H1 (cell line): ENCODE results near the gene PPFIA2. TPM values are rescaled to one million over a fixed set of nuclear protein-coding genes. Genes with fewer than 3 reads are reported as not detected.

Experiments
- CTCF ChIA-PET: fragments of 300-600 bp; sonication (Branson Sonifier 250); formaldehyde crosslinking; loops from one replicate; lab custom pipeline; 2021; ENCODE audit not compliant: partially characterized antibody; lab: Charles Lee
- POLR2A ChIA-PET: fragments of 300-600 bp; sonication (Branson Sonifier 250); formaldehyde crosslinking; loops from one replicate; lab custom pipeline; 2021; ENCODE audit warnings: inconsistent platforms; ENCODE audit not compliant: partially characterized antibody; lab: Charles Lee
- DNase-seq, 2 experiments: peaks; one replicate each; pipeline versions ENCODE4 v3.0.0 to v3.0.0-alpha.2; 2010 to 2022; ENCODE audit warnings: low spot score in 2 of 2, low read depth in 1 of 2, mixed read lengths in 1 of 2
- FAIRE-seq: peaks from 2 replicates; lab custom pipeline; 2011; peaks lifted over from hg19 to GRCh38; lab: Jason Lieb, UNC
- H2AFZ ChIP-seq: 2 replicates; pipeline ENCODE4 v1.8.1; 2012; ENCODE audit warnings: low read length, inconsistent platforms
- H2AK5ac ChIP-seq: 2 replicates; pipeline ENCODE4 v1.6.1; 2013; ENCODE audit warnings: low read depth, low read length
- H2BK120ac ChIP-seq: replicated peaks from 2 replicates; pipeline ENCODE3; 2013; ENCODE audit warnings: low read depth, low read length, inconsistent platforms
- H2BK12ac ChIP-seq: 2 replicates; pipeline ENCODE4 v1.6.1; 2013; ENCODE audit warnings: low read depth, low read length
- H2BK15ac ChIP-seq: 2 replicates; pipeline ENCODE4 v1.6.1; 2013; ENCODE audit warnings: low read length
- H2BK20ac ChIP-seq: 2 replicates; pipeline ENCODE4 v1.6.1; 2013; ENCODE audit warnings: low read length
- H2BK5ac ChIP-seq: 2 replicates; pipeline ENCODE4 v1.6.1; 2013; ENCODE audit warnings: low read depth, low read length
- H3K14ac ChIP-seq: 2 replicates; pipeline ENCODE4 v1.6.1; 2013; ENCODE audit warnings: inconsistent platforms; ENCODE audit not compliant: insufficient read length
- H3K18ac ChIP-seq: 2 replicates; pipeline ENCODE4 v1.6.1; 2013; ENCODE audit warnings: low read length; ENCODE audit errors: extremely low read depth
- H3K23ac ChIP-seq: 2 replicates; pipeline ENCODE4 v1.6.1; 2013; ENCODE audit warnings: inconsistent platforms; ENCODE audit not compliant: insufficient read length
- H3K23me2 ChIP-seq: 2 replicates; pipeline ENCODE4 v1.6.1; 2013; ENCODE audit warnings: low read depth, low read length
- H3K27ac ChIP-seq: 2 replicates; pipeline ENCODE4 v1.6.1; 2011; ENCODE audit warnings: low read depth, low read length, inconsistent platforms
- H3K27me3 ChIP-seq, 4 experiments: replicated peaks in 1 of 4; 1 replicate in 1 of 4; 2 replicates in 3 of 4; pipeline versions ENCODE4 v1.6.1 to v1.8.1; 2011 to 2013; ENCODE audit warnings: low read length in 3 of 4, mild to moderate bottlenecking in 3 of 4, inconsistent platforms in 2 of 4, mixed read lengths in 2 of 4, moderate library complexity in 1 of 4; ENCODE audit not compliant: control insufficient read depth in 3 of 4, insufficient read depth in 3 of 4; ENCODE audit errors: extremely low read depth in 1 of 4
- H3K36me3 ChIP-seq, 4 experiments: 2 replicates each; pipeline versions ENCODE4 v1.6.1 to v1.8.1; 2011 to 2013; ENCODE audit warnings: mild to moderate bottlenecking in 4 of 4, low read length in 3 of 4, moderate library complexity in 2 of 4, control low read depth in 1 of 4, inconsistent platforms in 1 of 4; ENCODE audit not compliant: insufficient read depth in 4 of 4, control insufficient read depth in 2 of 4
- H3K4ac ChIP-seq: replicated peaks from 2 replicates; pipeline ENCODE3; 2013; ENCODE audit warnings: low read length, low read depth, mixed read lengths, inconsistent platforms; ENCODE audit not compliant: insufficient read length
- H3K4me1 ChIP-seq, 4 experiments: replicated peaks in 1 of 4; 1 replicate in 1 of 4; 2 replicates in 3 of 4; pipeline versions ENCODE4 v1.6.1 to v1.8.1; 2011 to 2013; ENCODE audit warnings: low read length in 3 of 4, inconsistent platforms in 2 of 4, mixed read lengths in 1 of 4; ENCODE audit not compliant: insufficient read depth in 4 of 4, control insufficient read depth in 3 of 4
- H3K4me2 ChIP-seq, 2 experiments: 2 replicates each; pipeline versions ENCODE4 v1.6.1 to v1.8.1; 2011 to 2013; ENCODE audit warnings: low read depth in 2 of 2, low read length in 2 of 2, control low read depth in 1 of 2, inconsistent platforms in 1 of 2, mild to moderate bottlenecking in 1 of 2; ENCODE audit not compliant: insufficient read depth in 1 of 2
- H3K4me3 ChIP-seq, 4 experiments: fragments of 200-600, 300-600 bp in 1 of 4; sonication (generic), shearing (Covaris generic), sonication (Bioruptor Twin) in 1 of 4; 2 replicates each; pipeline versions ENCODE4 v1.5.1 to v1.8.1; 2011 to 2016; ENCODE audit warnings: low read length in 4 of 4, low read depth in 3 of 4, control low read depth in 2 of 4, inconsistent platforms in 2 of 4, mild to moderate bottlenecking in 2 of 4, mixed read lengths in 1 of 4, moderate library complexity in 1 of 4; ENCODE audit not compliant: insufficient read depth in 2 of 4; ENCODE audit errors: extremely low read depth in 1 of 4
- H3K56ac ChIP-seq: replicated peaks from 2 replicates; pipeline ENCODE3; 2013; ENCODE audit warnings: low read depth, mild to moderate bottlenecking, mixed read lengths, low read length, inconsistent platforms; ENCODE audit not compliant: insufficient read length
- H3K79me1 ChIP-seq: 2 replicates; pipeline ENCODE4 v1.6.1; 2013; ENCODE audit warnings: low read depth, low read length, control low read depth
- H3K79me2 ChIP-seq, 2 experiments: 2 replicates each; pipeline versions ENCODE4 v1.6.1 to v1.8.1; 2012 to 2013; ENCODE audit warnings: low read length in 2 of 2, mild to moderate bottlenecking in 2 of 2, inconsistent platforms in 1 of 2; ENCODE audit not compliant: insufficient read depth in 2 of 2, control insufficient read depth in 1 of 2
- H3K9ac ChIP-seq, 4 experiments: replicated peaks in 1 of 4; 1 replicate in 1 of 4; 2 replicates in 3 of 4; pipeline versions ENCODE4 v1.6.1 to v1.8.1; 2011 to 2013; ENCODE audit warnings: low read depth in 3 of 4, low read length in 3 of 4, control low read depth in 2 of 4, mild to moderate bottlenecking in 2 of 4, moderate library complexity in 2 of 4, inconsistent platforms in 1 of 4; ENCODE audit errors: extremely low read depth in 1 of 4
- H3K9me3 ChIP-seq, 2 experiments: 2 replicates each; pipeline versions ENCODE4 v1.6.1 to v1.8.1; 2012 to 2013; ENCODE audit warnings: mild to moderate bottlenecking in 2 of 2, moderate library complexity in 2 of 2, control low read depth in 1 of 2, inconsistent platforms in 1 of 2, low read depth in 1 of 2, low read length in 1 of 2, mixed read lengths in 1 of 2; ENCODE audit not compliant: insufficient read depth in 2 of 2
- H4K20me1 ChIP-seq, 2 experiments: replicated peaks in 1 of 2; 2 replicates each; pipeline versions ENCODE3 to v1.8.1; 2011 to 2013; ENCODE audit warnings: inconsistent platforms in 2 of 2, low read length in 2 of 2, mild to moderate bottlenecking in 1 of 2; ENCODE audit not compliant: insufficient read depth in 2 of 2, control insufficient read depth in 1 of 2
- H4K5ac ChIP-seq: 2 replicates; pipeline ENCODE4 v1.6.1; 2013; ENCODE audit warnings: low read length, low read depth, mixed read lengths, inconsistent platforms; ENCODE audit not compliant: insufficient read length
- H4K8ac ChIP-seq: 2 replicates; pipeline ENCODE4 v1.8.0; 2013; ENCODE audit warnings: mild to moderate bottlenecking, moderate library complexity, low read length, inconsistent platforms; ENCODE audit not compliant: insufficient read depth; ENCODE audit errors: extremely low read depth
- H4K91ac ChIP-seq: replicated peaks from 2 replicates; pipeline ENCODE3; 2013; ENCODE audit warnings: low read length, mixed read lengths, inconsistent platforms; ENCODE audit not compliant: insufficient read length
- BRCA1 ChIP-seq: IDR thresholded peaks from 2 replicates; pipeline ENCODE4 v1.6.1; 2012; ENCODE audit warnings: low read depth, low read length, improper control_type of control experiment
- CHD1 ChIP-seq: IDR thresholded peaks from 2 replicates; pipeline ENCODE4 v1.6.1; 2012; ENCODE audit warnings: low read depth, low read length, improper control_type of control experiment
- GTF2F1 ChIP-seq: IDR thresholded peaks from 2 replicates; pipeline ENCODE4 v1.6.1; 2012; ENCODE audit warnings: low read depth, low read length, improper control_type of control experiment, borderline replicate concordance
- POU5F1 ChIP-seq: IDR thresholded peaks from 2 replicates; pipeline ENCODE4 v1.6.1; 2011; ENCODE audit warnings: low read depth, mild to moderate bottlenecking, low read length, moderate library complexity
- RBBP5 ChIP-seq: IDR thresholded peaks from 2 replicates; pipeline ENCODE4 v1.7.1; 2012; ENCODE audit warnings: low read depth, mild to moderate bottlenecking, inconsistent platforms, low read length, moderate library complexity, borderline replicate concordance
- SRF ChIP-seq: IDR thresholded peaks from 2 replicates; pipeline ENCODE4 v1.6.1; 2011; ENCODE audit warnings: mild to moderate bottlenecking, low read depth, low read length, moderate library complexity
- TCF12 ChIP-seq: IDR thresholded peaks from 2 replicates; pipeline ENCODE4 v1.6.1; 2011; ENCODE audit warnings: low read depth, mild to moderate bottlenecking, low read length
- WGBS, 2 experiments: shearing (Covaris generic) in 1 of 2; methylation state at CpG; one replicate each; pipeline versions ENCODE4 v1.1.6 to v1.1.7; 2013 to 2015; ENCODE audit warnings: low lambda C conversion rate in 2 of 2, mixed read lengths in 2 of 2, inconsistent platforms in 1 of 2, low coverage in 1 of 2, missing lambda C conversion rate in 1 of 2; ENCODE audit not compliant: insufficient replicate concordance in 2 of 2, insufficient coverage in 1 of 2, insufficient read length in 1 of 2; ENCODE audit errors: extremely low coverage in 1 of 2, missing lambda C conversion rate in 1 of 2; 5-methylcytosine and 5-hydroxymethylcytosine counted together
- polyA plus RNA-seq, 7 experiments: library from polyadenylated mRNA; depleted of rRNA in 3 of 7; stranded (reverse) in 5 of 7; unstranded in 2 of 7; fragments of >200 nt in 5 of 7; fragments of 200-250 nt in 2 of 7; gene quantifications; 1 replicate in 5 of 7; 2 replicates in 1 of 7; 4 replicates in 1 of 7; pipeline versions ENCODE4 v1.2.1 to v1.2.3, GENCODE V29; 2011 to 2013; ENCODE audit warnings: missing spikeins in 2 of 7, mixed read lengths in 2 of 7
- total RNA-seq: library from RNA; stranded (reverse); fragmentation: NEBNext Ultra II Directional; extraction: Animal tissue kit (Norgen Biotek cat#: 25700); gene quantifications from 2 replicates; pipeline ENCODE4 v1.2.1, GENCODE V29; 2021
- TF ChIP-seq, protein P1 (sequence below): IDR thresholded peaks from 2 replicates; pipeline ENCODE4 v1.6.1; 2012; ENCODE audit warnings: inconsistent platforms
- TF ChIP-seq, protein P2 (sequence below), 3 experiments: IDR thresholded peaks; 1 replicate in 2 of 3; 2 replicates in 1 of 3; pipeline versions ENCODE4 v1.5.1 to v1.6.1; 2011; ENCODE audit warnings: low read length in 3 of 3, mild to moderate bottlenecking in 3 of 3, inconsistent platforms in 2 of 3, low read depth in 1 of 3, moderate library complexity in 1 of 3; ENCODE audit not compliant: insufficient read depth in 1 of 3; ENCODE audit errors: control extremely low read depth in 1 of 3
- TF ChIP-seq, protein P3 (sequence below): IDR thresholded peaks from 2 replicates; pipeline ENCODE4 v1.6.1; 2012; ENCODE audit warnings: low read length, inconsistent platforms

The PPFIA2 gene
- total and polyA plus RNA-seq, 2 of the 8 experiments (the other 6 are each of a cell fraction or from before 2014, with no cell fraction given) = 1.2 to 1.8 TPM

DNA sequence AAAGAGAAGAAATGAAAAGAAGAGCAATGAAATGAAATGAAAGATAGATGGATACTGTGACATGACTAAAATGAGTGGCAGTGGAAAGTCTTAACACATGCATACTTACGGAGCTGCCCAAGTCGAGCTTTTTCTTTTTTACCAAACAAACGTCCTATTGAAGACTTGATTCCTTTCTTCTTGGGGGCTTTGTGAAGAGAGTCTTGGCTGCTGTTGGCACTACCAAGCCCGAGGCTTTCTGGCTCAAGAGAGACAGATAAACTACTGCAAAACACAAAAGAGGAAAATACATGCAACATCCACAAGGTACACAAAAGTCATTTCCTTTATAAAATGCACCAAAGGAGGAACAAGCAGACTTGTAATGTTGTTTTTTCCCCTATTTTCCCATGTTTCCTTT lies 420.1 kb downstream of the PPFIA2 start:
- POLR2A ChIA-PET = no interaction called here
- no peaks in the 10 kb centered on the region for H4K20me1 ChIP-seq
- H2BK15ac ChIP-seq = no peak overlapping the region
- H3K9me3 ChIP-seq = no peaks in the 10 kb centered on the region
- H3K23me2 ChIP-seq = no peaks in the 10 kb centered on the region
- H2AK5ac ChIP-seq = no peak overlapping the region
- no peak for FAIRE-seq
- H2BK120ac ChIP-seq = no peak overlapping the region
- WGBS, 2 experiments = 80% methylated on average over 4 of the region's 4 CpGs; no CpG with 5 or more reads in 1 of the 2 experiments
- no peak overlapping the region for H2BK20ac ChIP-seq
- DNase-seq = no peak
- no peak overlapping the region for H2AFZ ChIP-seq
- no peak overlapping the region for H2BK12ac ChIP-seq
- H4K5ac ChIP-seq = no peak overlapping the region
- H3K4ac ChIP-seq = no peak overlapping the region
- no peaks in the 10 kb centered on the region for H3K4me1 ChIP-seq
- H2BK5ac ChIP-seq = no peak overlapping the region
- H3K79me2 ChIP-seq = no peaks in the 10 kb centered on the region
- no peak overlapping the region for H3K14ac ChIP-seq
- no peaks in the 10 kb centered on the region for H3K27me3 ChIP-seq
- no peak overlapping the region for H3K9ac ChIP-seq
- no peaks in the 10 kb centered on the region for H3K79me1 ChIP-seq
- no peak overlapping the region for H3K56ac ChIP-seq
- H3K27ac ChIP-seq = no peak overlapping the region
- H4K91ac ChIP-seq = no peak overlapping the region
- H3K4me3 ChIP-seq = no peak overlapping the region
- CTCF ChIA-PET = interaction anchor here (0.8 to 1.9 kb wide), 3 partner anchors 9 to 13 kb away, joined by 3 to 7 read pairs (median 3); no protein-coding TSS in a partner anchor
- no peak overlapping the region for H3K4me2 ChIP-seq
- H3K36me3 ChIP-seq = no peaks in the 10 kb centered on the region
- no peak overlapping the region for H3K18ac ChIP-seq
- H3K23ac ChIP-seq = no peak overlapping the region
- no peak overlapping the region for H4K8ac ChIP-seq
- no peak for TF ChIP-seq BRCA1
- TF ChIP-seq, protein P1, sequence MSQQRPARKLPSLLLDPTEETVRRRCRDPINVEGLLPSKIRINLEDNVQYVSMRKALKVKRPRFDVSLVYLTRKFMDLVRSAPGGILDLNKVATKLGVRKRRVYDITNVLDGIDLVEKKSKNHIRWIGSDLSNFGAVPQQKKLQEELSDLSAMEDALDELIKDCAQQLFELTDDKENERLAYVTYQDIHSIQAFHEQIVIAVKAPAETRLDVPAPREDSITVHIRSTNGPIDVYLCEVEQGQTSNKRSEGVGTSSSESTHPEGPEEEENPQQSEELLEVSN = no peak
- TF ChIP-seq, protein P2, sequence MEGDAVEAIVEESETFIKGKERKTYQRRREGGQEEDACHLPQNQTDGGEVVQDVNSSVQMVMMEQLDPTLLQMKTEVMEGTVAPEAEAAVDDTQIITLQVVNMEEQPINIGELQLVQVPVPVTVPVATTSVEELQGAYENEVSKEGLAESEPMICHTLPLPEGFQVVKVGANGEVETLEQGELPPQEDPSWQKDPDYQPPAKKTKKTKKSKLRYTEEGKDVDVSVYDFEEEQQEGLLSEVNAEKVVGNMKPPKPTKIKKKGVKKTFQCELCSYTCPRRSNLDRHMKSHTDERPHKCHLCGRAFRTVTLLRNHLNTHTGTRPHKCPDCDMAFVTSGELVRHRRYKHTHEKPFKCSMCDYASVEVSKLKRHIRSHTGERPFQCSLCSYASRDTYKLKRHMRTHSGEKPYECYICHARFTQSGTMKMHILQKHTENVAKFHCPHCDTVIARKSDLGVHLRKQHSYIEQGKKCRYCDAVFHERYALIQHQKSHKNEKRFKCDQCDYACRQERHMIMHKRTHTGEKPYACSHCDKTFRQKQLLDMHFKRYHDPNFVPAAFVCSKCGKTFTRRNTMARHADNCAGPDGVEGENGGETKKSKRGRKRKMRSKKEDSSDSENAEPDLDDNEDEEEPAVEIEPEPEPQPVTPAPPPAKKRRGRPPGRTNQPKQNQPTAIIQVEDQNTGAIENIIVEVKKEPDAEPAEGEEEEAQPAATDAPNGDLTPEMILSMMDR (IDR thresholded peaks at IDR 0.05; ENCODE audit: control extremely low read depth in 1 of 3, insufficient read depth in 1 of 3, low read depth in 1 of 3, low read length in 3 of 3) = no peak
- no peak for TF ChIP-seq RBBP5
- TF ChIP-seq CHD1 = no peak
- no peak for TF ChIP-seq POU5F1
- TF ChIP-seq, protein P3, sequence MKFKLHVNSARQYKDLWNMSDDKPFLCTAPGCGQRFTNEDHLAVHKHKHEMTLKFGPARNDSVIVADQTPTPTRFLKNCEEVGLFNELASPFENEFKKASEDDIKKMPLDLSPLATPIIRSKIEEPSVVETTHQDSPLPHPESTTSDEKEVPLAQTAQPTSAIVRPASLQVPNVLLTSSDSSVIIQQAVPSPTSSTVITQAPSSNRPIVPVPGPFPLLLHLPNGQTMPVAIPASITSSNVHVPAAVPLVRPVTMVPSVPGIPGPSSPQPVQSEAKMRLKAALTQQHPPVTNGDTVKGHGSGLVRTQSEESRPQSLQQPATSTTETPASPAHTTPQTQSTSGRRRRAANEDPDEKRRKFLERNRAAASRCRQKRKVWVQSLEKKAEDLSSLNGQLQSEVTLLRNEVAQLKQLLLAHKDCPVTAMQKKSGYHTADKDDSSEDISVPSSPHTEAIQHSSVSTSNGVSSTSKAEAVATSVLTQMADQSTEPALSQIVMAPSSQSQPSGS = no peak
- TF ChIP-seq SRF = no peak
- no peak for TF ChIP-seq GTF2F1
- TF ChIP-seq TCF12 = no peak
